Thymus (tissue), 11 donors: ENCODE measurements around the gene FHIT. TPM values are rescaled to one million over a fixed set of nuclear protein-coding genes. Genes with fewer than 3 reads are reported as not detected.

Source experiments
- DNase-seq, 9 donors: peaks; one replicate each; pipeline ENCODE4 v3.0.0-alpha.2; 2013; ENCODE audit warnings: low spot score in 9 of 9, low read depth in 6 of 9, missing footprints in 1 of 9
- H3K27ac ChIP-seq, 2 donors: one replicate each; pipeline ENCODE4 v1.5.1; 2013; ENCODE audit warnings: control low read depth in 1 of 2, low read depth in 1 of 2, low read length in 1 of 2, mild to moderate bottlenecking in 1 of 2, moderate library complexity in 1 of 2
- H3K27me3 ChIP-seq, 2 donors: one replicate each; pipeline ENCODE4 v1.5.1; 2013; ENCODE audit warnings: low read length in 1 of 2; ENCODE audit not compliant: control insufficient read depth in 2 of 2, insufficient read depth in 1 of 2
- H3K36me3 ChIP-seq, 2 donors: one replicate each; pipeline ENCODE4 v1.5.1; 2013; ENCODE audit warnings: low read length in 1 of 2, mild to moderate bottlenecking in 1 of 2, moderate library complexity in 1 of 2; ENCODE audit not compliant: control insufficient read depth in 2 of 2, insufficient read depth in 2 of 2
- H3K4me1 ChIP-seq, 2 donors: one replicate each; pipeline ENCODE4 v1.5.1; 2013; ENCODE audit warnings: low read length in 2 of 2; ENCODE audit not compliant: control insufficient read depth in 2 of 2, insufficient read depth in 2 of 2
- H3K4me3 ChIP-seq, 2 donors: one replicate each; pipeline ENCODE4 v1.5.1; 2013; ENCODE audit warnings: low read length in 2 of 2, control low read depth in 1 of 2, mild to moderate bottlenecking in 1 of 2
- H3K9me3 ChIP-seq, 2 donors: one replicate each; pipeline ENCODE4 v1.5.1; 2013; ENCODE audit warnings: low read length in 1 of 2, mild to moderate bottlenecking in 1 of 2; ENCODE audit not compliant: control insufficient read depth in 2 of 2, insufficient read depth in 1 of 2
- WGBS: extraction: QIAGEN DNeasy Blood & Tissue Kit; methylation state at CpG from one replicate; pipeline ENCODE4 v1.1.7; 2013; 5-methylcytosine and 5-hydroxymethylcytosine counted together
- polyA plus RNA-seq: library from polyadenylated mRNA; stranded (reverse); fragments of 200-250 nt; gene quantifications from one replicate; pipeline ENCODE4 v1.2.3, GENCODE V29; 2013
- total RNA-seq: library from RNA; stranded (reverse); fragments of 120-200 nt; gene quantifications from one replicate; pipeline ENCODE4 v1.2.4, GENCODE V29; 2013
- donor health status: healthy.

FHIT gene
- total and polyA plus RNA-seq, 2 donors: 9.2 to 13.2 TPM

DNA sequence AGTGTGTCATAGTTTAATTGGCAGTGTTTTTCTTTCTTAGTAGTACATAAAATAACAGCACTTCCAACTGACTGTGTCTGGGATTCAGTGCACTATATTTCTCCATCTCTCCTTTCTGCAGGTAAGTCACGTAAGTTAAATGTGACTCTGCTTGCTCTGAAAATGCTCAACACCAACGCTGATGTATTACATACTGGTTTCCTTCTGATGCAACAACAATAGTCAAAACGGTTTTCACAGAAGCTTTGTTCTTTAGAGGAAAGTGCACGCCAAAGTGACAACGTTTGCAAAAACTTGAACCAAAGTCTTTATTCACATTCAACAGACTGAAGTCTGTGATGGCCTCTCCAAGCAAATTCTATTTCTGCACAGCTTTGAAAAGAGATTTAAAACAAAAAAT, 1494.3 kb downstream of the FHIT start:
- peaks cover 15 to 46% of the 10 kb centered on the region in 2 donors for H3K4me1 ChIP-seq
- peak in 2 of 9 donors; percentile 22 to 51 for DNase-seq
- H3K27me3 ChIP-seq: no peaks in the 10 kb centered on the region
- H3K4me3 ChIP-seq: no peak overlapping the region
- H3K36me3 ChIP-seq: no peaks in the 10 kb centered on the region
- H3K9me3 ChIP-seq: no peaks in the 10 kb centered on the region
- H3K27ac ChIP-seq: no peak overlapping the region
- WGBS: 75% methylated on average over 5 of the region's 5 CpGs

DNA sequence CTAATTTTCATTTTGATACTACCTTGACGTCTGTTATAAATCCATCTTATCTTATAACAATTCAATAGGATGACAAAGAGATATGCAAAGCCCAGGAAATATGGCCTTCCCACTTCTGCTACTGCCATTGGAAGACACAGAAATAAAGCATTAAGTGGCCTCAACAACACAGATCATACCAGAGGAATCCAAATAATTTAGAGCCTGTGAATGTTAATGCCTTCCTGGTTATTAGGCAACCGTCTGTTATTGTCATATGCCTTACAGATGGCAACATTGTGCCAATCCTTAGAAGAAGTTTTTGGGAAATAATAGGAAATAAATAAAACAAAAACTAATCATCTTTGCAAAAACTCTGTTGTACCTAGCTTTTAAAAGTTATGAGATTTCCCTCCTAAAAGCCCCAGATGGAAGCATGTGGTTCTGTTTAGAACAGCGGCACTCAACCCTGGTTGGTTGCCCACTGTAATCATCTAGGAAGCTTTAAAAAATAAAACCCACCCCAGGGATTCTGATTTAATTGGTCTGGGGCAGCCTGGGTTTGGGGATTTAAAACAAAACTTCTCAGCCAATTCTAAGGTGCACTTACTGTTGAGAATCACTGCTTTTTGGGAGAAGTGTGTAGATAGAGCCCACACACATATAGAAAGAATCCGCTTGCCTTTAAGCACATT, 1496.7 kb downstream of the FHIT start:
- H3K4me3 ChIP-seq: no peak overlapping the region
- H3K4me1 ChIP-seq: peaks cover 12 to 40% of the 10 kb centered on the region in 2 donors
- 59% methylated on average over 4 of the region's 4 CpGs for WGBS
- no peaks in the 10 kb centered on the region for H3K36me3 ChIP-seq
- DNase-seq: no peak
- no peak overlapping the region for H3K27ac ChIP-seq
- H3K9me3 ChIP-seq: no peaks in the 10 kb centered on the region
- H3K27me3 ChIP-seq: no peaks in the 10 kb centered on the region

DNA sequence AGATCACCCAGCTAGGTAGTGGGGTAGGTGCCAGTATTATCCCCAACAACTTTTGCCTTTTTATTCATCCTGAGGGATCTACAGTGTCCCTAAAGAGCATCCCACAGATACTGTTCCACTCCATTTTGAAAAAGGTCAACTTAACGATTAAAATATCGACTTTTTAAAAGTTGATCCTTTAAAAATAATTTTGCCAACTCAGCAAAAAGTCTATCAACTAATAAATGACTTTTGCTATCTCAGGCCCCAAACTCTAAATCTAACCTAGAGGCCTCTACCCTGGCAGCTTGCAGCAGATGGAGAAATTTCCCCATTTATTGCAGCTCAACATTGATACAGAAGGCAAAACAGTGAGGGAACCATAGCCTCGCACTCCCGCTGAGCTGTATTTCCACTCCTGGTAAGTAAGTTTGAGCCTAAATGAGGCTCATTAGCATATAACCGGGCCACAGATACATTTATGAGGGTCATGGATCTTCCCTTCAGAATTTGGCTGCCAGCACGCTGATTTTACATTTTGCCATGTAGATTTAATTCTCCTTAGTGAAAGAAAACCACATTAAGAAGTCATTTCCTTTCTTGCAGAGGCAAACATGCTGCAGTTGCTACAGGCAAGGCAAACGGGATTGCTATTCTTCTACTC, 1497.3 kb downstream of the FHIT start:
- no peaks in the 10 kb centered on the region for H3K9me3 ChIP-seq
- DNase-seq: peak in 2 of 9 donors; percentile 30 to 50
- 53% methylated on average over 7 of the region's 7 CpGs for WGBS
- H3K4me1 ChIP-seq: peaks cover 10 to 33% of the 10 kb centered on the region in 2 donors
- no peaks in the 10 kb centered on the region for H3K27me3 ChIP-seq
- no peak overlapping the region for H3K27ac ChIP-seq
- no peaks in the 10 kb centered on the region for H3K36me3 ChIP-seq
- H3K4me3 ChIP-seq: no peak overlapping the region

DNA sequence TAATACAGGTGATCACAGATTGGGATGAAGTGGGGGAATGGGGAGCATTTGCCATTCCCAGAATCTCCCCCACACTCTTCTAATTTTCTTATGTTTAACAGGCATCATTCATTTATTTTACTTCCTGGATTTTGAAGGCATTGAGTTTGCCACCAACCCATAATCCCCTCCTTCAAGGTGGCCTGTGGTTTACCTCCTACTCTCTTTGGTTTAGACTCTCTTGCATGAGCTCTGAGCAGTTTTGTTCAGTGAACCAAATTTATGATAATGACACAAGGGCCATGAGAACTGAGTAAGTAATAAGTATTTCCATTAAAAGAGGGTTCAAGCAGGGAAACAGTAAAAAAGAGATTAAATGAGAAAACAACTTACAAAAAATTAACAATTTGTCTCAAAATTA, 1498.3 kb downstream of the FHIT start:
- Histone ChIP-seq H3K4me3 (no peak overlapping the region), H3K9me3 (no peaks in the 10 kb centered on the region), H3K27me3 (no peaks in the 10 kb centered on the region), H3K4me1 (peaks cover 8 to 29% of the 10 kb centered on the region in 2 donors), H3K27ac (no peak overlapping the region), H3K36me3 (peaks cover 0 to 3% of the 10 kb centered on the region in 2 donors)
- DNase-seq: peak in 2 of 9 donors; percentile 45 to 73

DNA sequence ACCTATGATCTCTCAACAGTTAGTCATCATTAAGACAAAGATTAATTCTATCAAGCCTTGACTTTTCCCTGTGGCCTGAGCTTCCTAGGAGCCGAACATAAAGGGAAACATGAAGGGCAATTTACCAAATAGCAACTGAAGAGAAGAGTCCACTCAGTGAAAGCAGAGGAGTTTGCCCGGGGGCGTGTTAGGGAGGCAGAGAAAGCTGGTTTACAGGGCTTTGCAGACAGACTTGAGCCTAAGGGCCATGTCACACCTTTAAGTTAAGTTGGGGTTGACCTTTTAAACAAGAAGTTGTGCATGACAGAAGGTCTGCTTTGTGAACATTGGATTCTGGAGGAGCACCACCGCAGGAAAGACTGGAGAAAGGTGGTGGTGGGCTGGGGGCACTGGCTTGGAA, 1499.6 kb downstream of the FHIT start:
- H3K9me3 ChIP-seq: no peaks in the 10 kb centered on the region
- WGBS: 99% methylated on average over 4 of the region's 4 CpGs
- H3K27ac ChIP-seq: no peak overlapping the region
- no peak overlapping the region for H3K4me3 ChIP-seq
- H3K4me1 ChIP-seq: peaks cover 8 to 29% of the 10 kb centered on the region in 2 donors
- peaks cover 0 to 3% of the 10 kb centered on the region in 2 donors for H3K36me3 ChIP-seq
- DNase-seq: no peak
- H3K27me3 ChIP-seq: no peaks in the 10 kb centered on the region

DNA sequence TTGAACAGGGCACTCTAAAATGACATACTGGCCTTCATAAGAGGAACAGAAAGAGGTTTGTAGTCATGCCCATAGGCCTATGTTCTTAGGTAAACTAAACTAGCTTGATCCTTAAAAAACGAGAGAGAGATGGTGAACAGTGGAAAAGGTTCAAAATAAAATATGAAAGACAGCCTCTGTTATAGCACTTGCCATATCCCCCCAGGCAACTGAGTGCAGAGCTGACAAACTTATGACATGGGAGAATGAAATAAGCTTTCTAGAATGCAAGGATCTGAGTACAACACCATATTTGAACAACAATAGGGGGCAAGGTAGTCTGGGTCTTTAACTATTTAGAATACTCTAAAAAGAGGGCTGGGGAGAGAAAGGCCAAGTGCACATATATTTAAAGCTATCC, 1500.9 kb downstream of the FHIT start:
- H3K27me3 ChIP-seq: no peaks in the 10 kb centered on the region
- DNase-seq: no peak
- peaks cover 0 to 3% of the 10 kb centered on the region in 2 donors for H3K36me3 ChIP-seq
- no peak overlapping the region for H3K4me3 ChIP-seq
- 92% methylated on average over 1 of the region's 1 CpG for WGBS
- H3K4me1 ChIP-seq: peaks cover 8 to 27% of the 10 kb centered on the region in 2 donors
- H3K9me3 ChIP-seq: no peaks in the 10 kb centered on the region
- no peak overlapping the region for H3K27ac ChIP-seq

DNA sequence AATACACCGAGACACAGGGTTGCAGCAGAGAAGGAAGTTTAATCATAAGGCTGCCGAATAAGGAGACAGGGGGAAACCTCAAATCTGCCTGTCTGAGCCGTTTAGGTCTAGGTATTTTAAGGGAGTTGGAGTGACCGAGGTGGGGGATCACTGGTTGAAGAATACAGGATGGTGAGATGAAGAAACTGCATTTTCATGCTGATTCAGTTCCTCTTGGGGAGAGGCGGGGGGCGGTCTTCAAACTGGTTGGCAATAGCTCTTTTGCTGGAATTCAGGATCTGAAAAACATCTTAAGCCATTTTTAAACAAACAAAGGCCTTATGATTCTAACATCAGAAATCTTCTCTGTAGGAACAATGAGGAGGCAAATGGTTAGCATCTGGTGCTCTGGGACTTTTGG, 1502.0 kb downstream of the FHIT start:
- 58% methylated on average over 6 of the region's 6 CpGs for WGBS
- no peak overlapping the region for H3K27ac ChIP-seq

DNA sequence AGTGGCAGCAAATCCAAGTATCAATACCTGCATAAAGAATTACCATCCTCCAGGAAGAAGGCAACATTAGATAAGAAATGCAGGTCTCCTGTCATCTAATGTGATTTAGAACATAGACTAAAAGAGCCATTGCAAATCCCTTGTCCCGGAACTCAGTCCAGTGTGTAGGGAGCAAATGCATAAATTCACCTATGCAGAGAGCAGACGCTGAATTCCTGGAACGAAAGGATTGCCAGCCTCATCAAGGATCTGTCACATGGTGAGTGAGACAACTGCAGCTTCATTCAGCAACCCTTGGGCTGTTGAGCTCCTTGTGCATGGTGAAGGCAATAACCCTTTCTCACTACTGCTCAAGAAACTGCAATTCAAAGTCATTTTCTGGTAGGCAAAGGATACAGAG, 1504.7 kb downstream of the FHIT start:
- Histone ChIP-seq H3K36me3 (peaks cover 0 to 3% of the 10 kb centered on the region in 2 donors), H3K27ac (no peak overlapping the region), H3K4me1 (no peaks in the 10 kb centered on the region), H3K4me3 (no peak overlapping the region), H3K9me3 (no peaks in the 10 kb centered on the region), H3K27me3 (no peaks in the 10 kb centered on the region)
- no peak for DNase-seq
- 97% methylated on average over 3 of the region's 3 CpGs for WGBS

More for the DNA sequence above, 1502.0 kb downstream of the FHIT start:
- H3K4me3 ChIP-seq: no peak overlapping the region
- peaks cover 0 to 3% of the 10 kb centered on the region in 2 donors for H3K36me3 ChIP-seq
- no peaks in the 10 kb centered on the region for H3K27me3 ChIP-seq
- H3K9me3 ChIP-seq: no peaks in the 10 kb centered on the region
- no peak for DNase-seq
- peaks cover 7 to 16% of the 10 kb centered on the region in 2 donors for H3K4me1 ChIP-seq

DNA sequence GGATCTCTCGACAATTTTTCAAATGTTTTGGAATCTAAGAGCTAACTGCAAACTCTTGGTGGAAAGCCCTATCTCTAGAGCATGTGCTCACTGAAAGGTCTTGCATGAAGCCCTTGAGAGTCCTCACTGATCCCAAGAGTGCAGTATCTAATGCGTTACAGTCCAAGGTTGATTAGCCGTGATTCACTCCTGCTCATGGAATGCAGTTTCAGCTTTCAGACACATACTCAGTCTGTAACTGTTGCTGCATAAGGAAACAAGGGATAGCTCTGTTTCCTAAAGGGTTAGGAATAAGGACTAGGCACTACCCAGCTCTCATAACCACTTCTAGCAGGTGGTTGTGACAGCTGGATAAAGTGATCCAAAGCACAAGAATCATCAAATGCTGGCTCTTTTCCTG, 1514.0 kb downstream of the FHIT start:
- Histone ChIP-seq H3K9me3 (no peaks in the 10 kb centered on the region), H3K36me3 (no peaks in the 10 kb centered on the region), H3K27me3 (no peaks in the 10 kb centered on the region), H3K27ac (no peak overlapping the region), H3K4me3 (no peak overlapping the region), H3K4me1 (peaks cover 17 to 26% of the 10 kb centered on the region in 2 donors)
- 97% methylated on average over 3 of the region's 3 CpGs for WGBS
- no peak for DNase-seq
